PC-9 (cell line): ENCODE results near the gene CPTP. TPM values are rescaled to one million over a fixed set of nuclear protein-coding genes. Genes with fewer than 3 reads are reported as not detected.
A peak's percentile ranks its signal among the peaks of the same experiment; 100 is the strongest.

Experiments
- BruUV-seq: library from RNA; stranded (reverse); fragments of 400-500 nt; replicated peaks from 2 replicates; lab custom pipeline; 2021; lab: Mats Ljungman, UMichigan
- CTCF ChIA-PET: fragments of 300-600 bp; sonication (Branson Sonifier 250); formaldehyde crosslinking; loops from one replicate; lab custom pipeline; 2022; ENCODE audit warnings: antibody characterized with exemption; lab: Charles Lee
- POLR2A ChIA-PET: fragments of 300-600 bp; sonication (Branson Sonifier 250); formaldehyde crosslinking; loops from one replicate; lab custom pipeline; 2022; ENCODE audit warnings: antibody characterized with exemption; ENCODE audit not compliant: unreplicated experiment; lab: Charles Lee
- DNase-seq, 2 experiments: peaks; one replicate each; pipeline versions ENCODE4 v3.0.0 to v3.0.0-alpha.2; 2015 to 2022; ENCODE audit warnings: mixed read lengths in 1 of 2
- H2AFZ ChIP-seq: fragments of 200-600 bp; sonication (generic); 2 replicates; pipeline ENCODE4 v1.8.1; 2017; ENCODE audit warnings: antibody characterized with exemption
- H3F3A ChIP-seq: fragments of 200-600 bp; sonication (generic); 2 replicates; pipeline ENCODE4 v1.8.1; 2017; ENCODE audit warnings: antibody characterized with exemption, mild to moderate bottlenecking, low read depth; ENCODE audit not compliant: insufficient read depth
- H3K27ac ChIP-seq: fragments of 200-600 bp; sonication (generic); 2 replicates; pipeline ENCODE4 v1.6.1; 2016; ENCODE audit warnings: mixed run types
- H3K27me3 ChIP-seq: fragments of 200-600 bp; sonication (generic); 2 replicates; pipeline ENCODE4 v1.6.1; 2016; ENCODE audit warnings: low read depth, mixed run types; ENCODE audit not compliant: insufficient read depth
- H3K36me3 ChIP-seq: fragments of 200-600 bp; sonication (generic); 2 replicates; pipeline ENCODE4 v1.6.1; 2016; ENCODE audit warnings: low read depth, mixed run types
- H3K4me1 ChIP-seq: fragments of 200-600 bp; sonication (generic); replicated peaks from 2 replicates; pipeline ENCODE4 v1.6.1; 2016; ENCODE audit warnings: mixed run types; ENCODE audit not compliant: insufficient read depth
- H3K4me2 ChIP-seq: fragments of 200-600 bp; sonication (generic); 2 replicates; pipeline ENCODE4 v1.6.1; 2017; ENCODE audit warnings: mixed run types
- H3K4me3 ChIP-seq: fragments of 200-600 bp; sonication (generic); 2 replicates; pipeline ENCODE4 v1.6.1; 2016; ENCODE audit warnings: mixed run types
- H3K79me2 ChIP-seq: fragments of 200-600 bp; sonication (generic); 2 replicates; pipeline ENCODE4 v1.6.1; 2017; ENCODE audit warnings: low read depth, mixed run types
- H3K9me2 ChIP-seq: fragments of 200-600 bp; sonication (generic); 2 replicates; pipeline ENCODE4 v1.8.1; 2017; ENCODE audit warnings: mild to moderate bottlenecking; ENCODE audit not compliant: insufficient read depth
- H3K9me3 ChIP-seq: fragments of 200-600 bp; sonication (generic); 2 replicates; pipeline ENCODE4 v1.8.1; 2016; ENCODE audit warnings: low read depth; ENCODE audit not compliant: insufficient read depth
- H4K20me1 ChIP-seq: fragments of 200-600 bp; sonication (generic); 2 replicates; pipeline ENCODE4 v1.8.1; 2017; ENCODE audit not compliant: insufficient read depth
- EZH2 ChIP-seq: fragments of 200-600 bp; sonication (generic); IDR thresholded peaks from 2 replicates; pipeline ENCODE4 v1.8.0; 2017; ENCODE audit warnings: antibody characterized with exemption, low read depth
- intact Hi-C: fragments of 100-400 bp; cut with micrococcal nuclease; formaldehyde crosslinking; loops from one replicate; pipeline ENCODE4 v1.10.0; 2022; ENCODE audit not compliant: unreplicated experiment
- total RNA-seq: library from RNA; stranded (reverse); gene quantifications from 2 replicates; pipeline ENCODE4 v1.2.3, GENCODE V29; 2021
- TF ChIP-seq, protein P1 (sequence below): fragments of 200-600 bp; sonication (generic); conservative IDR thresholded peaks from 2 replicates; pipeline ENCODE4 v1.6.1; 2017; ENCODE audit warnings: mixed run types, antibody characterized with exemption, mild to moderate bottlenecking, moderate library complexity

CPTP gene
- total RNA-seq, 1 experiment from 2014 or later: 33.7 TPM

GRCh38 chr1:1333551-1334241, 9.1 kb downstream of the CPTP start:
- CTCF ChIA-PET: no interaction called here
- H3K27ac ChIP-seq: no peak overlapping the region
- no peaks in the 10 kb centered on the region for H3K79me2 ChIP-seq
- intact Hi-C loops: no loop called here
- H3K27me3 ChIP-seq: no peaks in the 10 kb centered on the region
- no peaks in the 10 kb centered on the region; the same call in 1 of the 2 replicates for H3K36me3 ChIP-seq
- no peak overlapping the region for H3K4me3 ChIP-seq
- H4K20me1 ChIP-seq: peaks cover 9% of the 10 kb centered on the region
- H3K4me1 ChIP-seq: peaks cover 17% of the 10 kb centered on the region
- H3K4me2 ChIP-seq: no peak overlapping the region
- H3F3A ChIP-seq: peaks cover 34% of the 10 kb centered on the region; the same call in 1 of the 2 replicates
- no peak overlapping the region for H2AFZ ChIP-seq
- H3K9me3 ChIP-seq: no peaks in the 10 kb centered on the region
- no peaks in the 10 kb centered on the region for H3K9me2 ChIP-seq
- BruUV-seq: no TSS peak
- TF ChIP-seq, protein P1, sequence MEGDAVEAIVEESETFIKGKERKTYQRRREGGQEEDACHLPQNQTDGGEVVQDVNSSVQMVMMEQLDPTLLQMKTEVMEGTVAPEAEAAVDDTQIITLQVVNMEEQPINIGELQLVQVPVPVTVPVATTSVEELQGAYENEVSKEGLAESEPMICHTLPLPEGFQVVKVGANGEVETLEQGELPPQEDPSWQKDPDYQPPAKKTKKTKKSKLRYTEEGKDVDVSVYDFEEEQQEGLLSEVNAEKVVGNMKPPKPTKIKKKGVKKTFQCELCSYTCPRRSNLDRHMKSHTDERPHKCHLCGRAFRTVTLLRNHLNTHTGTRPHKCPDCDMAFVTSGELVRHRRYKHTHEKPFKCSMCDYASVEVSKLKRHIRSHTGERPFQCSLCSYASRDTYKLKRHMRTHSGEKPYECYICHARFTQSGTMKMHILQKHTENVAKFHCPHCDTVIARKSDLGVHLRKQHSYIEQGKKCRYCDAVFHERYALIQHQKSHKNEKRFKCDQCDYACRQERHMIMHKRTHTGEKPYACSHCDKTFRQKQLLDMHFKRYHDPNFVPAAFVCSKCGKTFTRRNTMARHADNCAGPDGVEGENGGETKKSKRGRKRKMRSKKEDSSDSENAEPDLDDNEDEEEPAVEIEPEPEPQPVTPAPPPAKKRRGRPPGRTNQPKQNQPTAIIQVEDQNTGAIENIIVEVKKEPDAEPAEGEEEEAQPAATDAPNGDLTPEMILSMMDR: no peak
- TF ChIP-seq EZH2: no peak
- no peak for DNase-seq
- POLR2A ChIA-PET: no interaction called here

DNA sequence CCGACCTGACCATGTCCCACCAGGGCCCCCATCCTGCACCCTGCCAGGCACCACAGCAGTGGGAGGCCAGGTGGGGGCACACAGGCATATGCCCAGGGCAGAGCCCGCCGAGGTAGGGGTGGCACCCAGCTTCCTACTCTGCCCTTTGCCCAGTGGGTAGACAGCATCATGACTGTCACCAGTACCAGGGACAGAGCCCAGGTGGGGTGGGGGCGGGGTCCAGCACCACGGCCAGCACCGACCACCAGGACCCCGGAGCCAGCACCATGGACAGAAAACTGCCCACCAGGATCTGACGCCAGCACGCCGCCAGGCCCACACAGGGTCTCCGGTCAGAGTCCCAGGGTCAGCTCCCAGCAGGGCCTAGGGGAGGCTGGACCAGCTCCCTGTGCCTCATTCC, 10.2 kb downstream of the CPTP start:
- Histone ChIP-seq H2AFZ (no peak overlapping the region), H3K4me2 (no peak overlapping the region), H4K20me1 (peaks cover 9% of the 10 kb centered on the region), H3F3A (peaks cover 25% of the 10 kb centered on the region; the same call in 1 of the 2 replicates), H3K4me1 (peaks cover 17% of the 10 kb centered on the region), H3K79me2 (no peaks in the 10 kb centered on the region), H3K9me2 (no peaks in the 10 kb centered on the region), H3K9me3 (no peaks in the 10 kb centered on the region), H3K27me3 (no peaks in the 10 kb centered on the region), H3K27ac (no peak overlapping the region), H3K36me3 (no peaks in the 10 kb centered on the region; the same call in 1 of the 2 replicates), H3K4me3 (no peak overlapping the region)
- no peak for DNase-seq
- POLR2A ChIA-PET: no interaction called here
- intact Hi-C loops: no loop called here
- CTCF ChIA-PET: no interaction called here
- no TSS peak for BruUV-seq
- no peak for TF ChIP-seq EZH2
- TF ChIP-seq, protein P1: no peak

GRCh38 chr1:1335283-1335682, 10.7 kb downstream of the CPTP start:
- H3K36me3 ChIP-seq: no peaks in the 10 kb centered on the region; the same call in 1 of the 2 replicates
- H3F3A ChIP-seq: peaks cover 20% of the 10 kb centered on the region; the same call in 1 of the 2 replicates
- H3K27ac ChIP-seq: no peak overlapping the region
- H3K4me2 ChIP-seq: no peak overlapping the region
- no peaks in the 10 kb centered on the region for H3K9me2 ChIP-seq
- no peak for TF ChIP-seq EZH2
- TF ChIP-seq, protein P1: no peak
- CTCF ChIA-PET: no interaction called here
- peaks cover 14% of the 10 kb centered on the region for H3K4me1 ChIP-seq
- 0 out of 2 replicates have a peak, but pooled peaks cover 2% of the 10 kb centered on the region for H3K79me2 ChIP-seq
- DNase-seq: no peak
- H3K9me3 ChIP-seq: no peaks in the 10 kb centered on the region
- no peaks in the 10 kb centered on the region for H3K27me3 ChIP-seq
- intact Hi-C loops: no loop called here
- BruUV-seq: TSS peak; percentile 22
- peaks cover 9% of the 10 kb centered on the region for H4K20me1 ChIP-seq
- POLR2A ChIA-PET: no interaction called here
- H3K4me3 ChIP-seq: no peak overlapping the region
- no peak overlapping the region for H2AFZ ChIP-seq
